ENCODE results near the gene SLC22A4. TPM values are rescaled to one million over a fixed set of nuclear protein-coding genes. Genes with fewer than 3 reads are reported as not detected.

Gene SLC22A4
- total RNA-seq, 4 donors from 2014 or later = 0.11 to 0.79 (median 0.38) TPM; not detected in 1

GRCh38 chr5:132371603-132371994 lies 77.4 kb downstream of the SLC22A4 start:
- peak overlapping the region in 1 of 4 donors; percentile 21 for H3K27ac ChIP-seq
- peaks cover 17 to 57% (median 30%) of the 10 kb centered on the region in 3 donors for H3K4me1 ChIP-seq
- no peak for DNase-seq
- TF ChIP-seq POLR2A (IDR thresholded peaks at IDR 0.05) = no peak
- TF ChIP-seq, protein P1, sequence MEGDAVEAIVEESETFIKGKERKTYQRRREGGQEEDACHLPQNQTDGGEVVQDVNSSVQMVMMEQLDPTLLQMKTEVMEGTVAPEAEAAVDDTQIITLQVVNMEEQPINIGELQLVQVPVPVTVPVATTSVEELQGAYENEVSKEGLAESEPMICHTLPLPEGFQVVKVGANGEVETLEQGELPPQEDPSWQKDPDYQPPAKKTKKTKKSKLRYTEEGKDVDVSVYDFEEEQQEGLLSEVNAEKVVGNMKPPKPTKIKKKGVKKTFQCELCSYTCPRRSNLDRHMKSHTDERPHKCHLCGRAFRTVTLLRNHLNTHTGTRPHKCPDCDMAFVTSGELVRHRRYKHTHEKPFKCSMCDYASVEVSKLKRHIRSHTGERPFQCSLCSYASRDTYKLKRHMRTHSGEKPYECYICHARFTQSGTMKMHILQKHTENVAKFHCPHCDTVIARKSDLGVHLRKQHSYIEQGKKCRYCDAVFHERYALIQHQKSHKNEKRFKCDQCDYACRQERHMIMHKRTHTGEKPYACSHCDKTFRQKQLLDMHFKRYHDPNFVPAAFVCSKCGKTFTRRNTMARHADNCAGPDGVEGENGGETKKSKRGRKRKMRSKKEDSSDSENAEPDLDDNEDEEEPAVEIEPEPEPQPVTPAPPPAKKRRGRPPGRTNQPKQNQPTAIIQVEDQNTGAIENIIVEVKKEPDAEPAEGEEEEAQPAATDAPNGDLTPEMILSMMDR (IDR thresholded peaks at IDR 0.05) = no peak
- H3K27me3 ChIP-seq = no peaks in the 10 kb centered on the region
- no peaks in the 10 kb centered on the region for H3K9me3 ChIP-seq
- H3K36me3 ChIP-seq = no peaks in the 10 kb centered on the region
- 81 to 100% methylated on average over 2 to 4 of the region's 5 CpGs for WGBS, 2 donors
- intact Hi-C loops (cut with DNase I) = loop anchor here (10.0 kb wide), 1 partner anchor 87 kb away; no protein-coding TSS in a partner anchor
- no peak overlapping the region for H3K4me3 ChIP-seq

DNA sequence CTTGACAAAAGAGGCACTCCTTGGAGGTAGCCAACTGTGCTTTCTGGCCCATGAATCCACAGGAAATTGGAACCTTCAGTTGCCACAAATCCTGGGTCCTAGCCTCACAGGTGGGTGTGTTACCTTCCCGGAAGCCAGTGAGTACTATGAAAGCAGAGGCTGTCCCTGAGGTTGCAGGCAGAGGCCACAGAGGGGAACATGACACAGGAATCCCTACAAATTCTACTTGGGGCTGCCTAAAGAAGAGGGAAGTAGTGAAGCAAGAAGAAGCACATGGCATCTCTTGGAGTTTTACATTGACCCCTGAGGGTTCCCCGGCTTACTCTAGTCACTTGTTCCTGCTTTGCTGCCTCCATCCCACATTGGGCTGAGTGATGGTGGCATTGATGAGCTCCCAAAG lies 77.9 kb downstream of the SLC22A4 start:
- intact Hi-C loops (cut with DNase I) = loop anchor here (10.0 kb wide), 1 partner anchor 87 kb away; no protein-coding TSS in a partner anchor
- TF ChIP-seq, protein P1 (IDR thresholded peaks at IDR 0.05) = no peak
- TF ChIP-seq POLR2A (IDR thresholded peaks at IDR 0.05) = no peak
- H3K27ac ChIP-seq = no peak overlapping the region
- no peaks in the 10 kb centered on the region for H3K9me3 ChIP-seq
- peaks cover 17 to 62% (median 32%) of the 10 kb centered on the region in 3 donors for H3K4me1 ChIP-seq
- no peak overlapping the region for H3K4me3 ChIP-seq
- WGBS, 2 donors = 46 to 83% methylated on average over 1 to 2 of the region's 2 CpGs
- no peak for DNase-seq
- no peaks in the 10 kb centered on the region for H3K27me3 ChIP-seq
- no peaks in the 10 kb centered on the region for H3K36me3 ChIP-seq

- H3K27me3 ChIP-seq = no peaks in the 10 kb centered on the region
- peaks cover 17 to 66% (median 32%) of the 10 kb centered on the region in 3 donors for H3K4me1 ChIP-seq
- no peaks in the 10 kb centered on the region for H3K36me3 ChIP-seq
- no peak overlapping the region for H3K4me3 ChIP-seq
- intact Hi-C loops (cut with DNase I) = loop anchor here (10.0 kb wide), 1 partner anchor 88 kb away; no protein-coding TSS in a partner anchor
- no peak for TF ChIP-seq POLR2A (IDR thresholded peaks at IDR 0.05)
- TF ChIP-seq, protein P1 (IDR thresholded peaks at IDR 0.05) = no peak
- H3K9me3 ChIP-seq = no peaks in the 10 kb centered on the region
- no peak overlapping the region for H3K27ac ChIP-seq
- no peak for DNase-seq
Measured at GRCh38 chr5:132372542-132372941, 78.3 kb downstream of the SLC22A4 start.

DNA sequence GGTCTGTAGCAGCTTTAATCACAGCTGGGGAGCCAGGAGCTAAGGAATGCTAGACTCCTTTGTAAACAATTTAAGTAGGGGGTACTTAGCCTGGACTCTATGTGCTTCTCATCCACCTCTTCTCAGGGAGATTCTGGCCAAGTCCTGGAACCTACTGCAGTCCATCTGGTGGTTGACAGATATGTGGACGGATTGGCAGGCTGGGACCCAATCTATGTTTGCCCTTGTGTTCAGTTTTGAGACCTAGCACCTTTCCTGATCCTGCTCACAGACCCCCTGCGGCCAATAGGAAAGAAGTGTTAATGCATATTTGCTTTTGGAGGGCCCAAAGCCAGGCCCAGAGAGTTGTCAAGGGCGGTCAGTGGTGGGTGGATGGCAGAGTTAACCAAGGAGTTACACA lies 81.8 kb downstream of the SLC22A4 start:
- WGBS, 2 donors = 90 to 97% methylated on average over 2 to 3 of the region's 3 CpGs
- Histone ChIP-seq H3K36me3 (peaks cover 0 to 27% (median 0%) of the 10 kb centered on the region in 3 donors), H3K4me3 (no peak overlapping the region), H3K27ac (no peak overlapping the region), H3K27me3 (no peaks in the 10 kb centered on the region), H3K9me3 (no peaks in the 10 kb centered on the region), H3K4me1 (peaks cover 10 to 58% (median 20%) of the 10 kb centered on the region in 3 donors)
- intact Hi-C loops (cut with DNase I) = loop anchor here (10.0 kb wide), 1 partner anchor 91 kb away; no protein-coding TSS in a partner anchor
- no peak for DNase-seq
- no peak for TF ChIP-seq POLR2A (IDR thresholded peaks at IDR 0.05)
- TF ChIP-seq, protein P1 (IDR thresholded peaks at IDR 0.05) = no peak

DNA sequence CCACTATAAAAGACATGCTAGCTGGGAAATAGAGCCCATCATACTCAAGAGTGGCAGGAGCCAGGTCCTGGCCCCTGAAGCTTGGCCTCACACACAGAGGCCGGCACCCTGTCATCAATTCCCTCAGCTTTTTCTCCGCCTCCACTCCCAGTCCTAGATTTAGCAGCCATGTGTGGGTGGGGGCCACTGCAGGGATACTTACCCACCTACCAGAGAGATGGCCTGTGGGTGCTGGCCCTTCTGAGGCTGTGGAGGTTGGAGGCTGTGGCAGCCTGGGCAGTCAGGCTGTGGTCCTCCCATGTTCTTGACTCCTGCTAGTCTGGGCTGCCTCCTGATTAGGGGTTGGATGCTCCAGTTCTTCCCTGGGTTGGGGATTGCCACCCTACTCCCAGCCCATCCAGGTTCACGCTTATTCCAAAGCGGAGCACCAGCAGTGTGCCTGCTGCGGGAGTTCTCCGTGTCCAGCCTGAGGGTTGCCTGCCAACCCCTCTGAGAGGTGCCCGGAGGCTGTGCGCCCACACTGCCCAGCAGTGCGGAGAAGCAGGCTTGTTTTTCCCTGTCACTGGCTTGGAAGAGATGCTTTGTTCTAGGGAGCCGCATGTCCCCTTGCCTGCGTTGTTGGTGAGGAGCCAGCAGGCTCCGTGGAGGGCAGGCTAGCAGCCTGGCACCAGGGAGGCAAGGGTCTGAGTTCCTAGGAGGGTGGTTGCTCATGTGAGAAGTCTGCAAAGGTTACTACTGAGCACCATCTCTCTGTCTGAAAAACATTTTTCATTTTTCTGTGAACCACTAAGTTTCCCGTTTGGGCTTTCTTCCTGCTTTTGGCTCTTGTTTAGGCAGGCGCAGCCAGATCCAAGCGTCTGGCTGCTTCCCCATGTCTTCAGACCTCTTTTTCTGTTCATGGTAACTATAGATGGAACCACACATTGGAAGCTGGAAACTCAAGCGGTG lies 82.8 kb downstream of the SLC22A4 start:
- WGBS, 2 donors = 64 to 71% methylated on average over 5 to 7 of the region's 16 CpGs
- DNase-seq = no peak
- peak overlapping the region in 1 of 4 donors; percentile 31 for H3K4me3 ChIP-seq

More for the DNA sequence above, 82.8 kb downstream of the SLC22A4 start:
- Histone ChIP-seq H3K27ac (peak overlapping the region; percentile 2 to 24 (median 6)), H3K27me3 (no peaks in the 10 kb centered on the region), H3K4me1 (peaks cover 0 to 58% (median 14%) of the 10 kb centered on the region in 3 donors), H3K36me3 (peaks cover 0 to 27% (median 0%) of the 10 kb centered on the region in 3 donors), H3K9me3 (no peaks in the 10 kb centered on the region)
- intact Hi-C loops (cut with DNase I) = loop anchor here (10.0 kb wide), 1 partner anchor 92 kb away; no protein-coding TSS in a partner anchor
- TF ChIP-seq POLR2A (IDR thresholded peaks at IDR 0.05) = no peak
- TF ChIP-seq, protein P1 (IDR thresholded peaks at IDR 0.05) = no peak
